Umbilical cord (tissue), 2 donors: ENCODE results near the gene ROR2. TPM values are rescaled to one million over a fixed set of nuclear protein-coding genes. Genes with fewer than 3 reads are reported as not detected.
"Not testable (repeated sequence)": the region's sequence is repeated elsewhere in the genome, so short reads cannot be mapped to it uniquely, and the experiment has no call there.

Source experiments
- DNase-seq: peaks from one replicate; pipeline ENCODE4 v3.0.0-alpha.2; 2015; ENCODE audit warnings: low spot score
- total RNA-seq: library from RNA; depleted of rRNA; stranded (reverse); fragments of >200 nt; gene quantifications from one replicate; pipeline ENCODE4 v1.2.3, GENCODE V29; 2014; ENCODE audit warnings: low replicate concordance; ENCODE audit not compliant: insufficient read depth

ROR2 gene
- total RNA-seq, 1 donor from 2014 or later: 44.3 TPM

DNA sequence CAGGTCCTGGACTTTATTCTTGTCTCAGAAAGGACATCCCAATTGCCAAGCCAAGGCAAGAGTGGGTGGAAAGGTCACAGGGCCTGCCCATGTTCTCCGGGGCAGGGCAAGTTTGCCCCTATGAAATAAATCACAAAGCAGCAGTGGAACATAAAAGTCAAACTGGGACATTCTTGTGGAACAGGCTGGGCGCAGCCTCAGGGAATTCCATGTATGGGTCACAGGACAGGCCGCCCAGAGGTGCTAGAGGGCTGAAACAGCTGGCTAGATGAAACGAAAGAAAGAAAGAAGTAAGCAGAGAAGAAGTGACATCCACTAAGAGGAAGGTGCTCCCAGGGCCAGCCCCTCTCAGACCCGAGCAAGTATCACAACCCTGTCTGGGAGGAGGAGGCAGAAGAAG lies 307.3 kb downstream of the ROR2 start:
- no peak for DNase-seq

- no peak for DNase-seq
Measured at GRCh38 chr9:91640428-91640827, 309.6 kb downstream of the ROR2 start.

DNA sequence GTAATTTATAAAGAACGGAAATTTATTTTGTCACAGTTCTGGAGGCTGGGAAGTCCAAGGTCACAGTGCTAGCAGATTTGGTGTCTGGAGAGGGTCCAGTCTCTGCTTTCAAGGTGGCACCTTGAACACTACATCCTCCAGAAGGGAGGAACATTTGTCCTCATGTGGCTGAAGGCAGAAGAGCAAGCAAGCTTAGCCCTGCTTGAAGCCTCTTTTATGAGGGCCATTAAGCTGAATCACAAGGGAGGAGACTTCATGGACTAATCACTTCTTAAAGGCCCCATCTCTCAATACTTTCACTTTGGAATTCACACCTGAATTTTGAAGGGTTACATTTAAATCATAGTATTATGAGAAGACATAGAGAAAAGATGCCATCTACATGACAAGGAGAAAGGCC lies 311.0 kb downstream of the ROR2 start:
- DNase-seq: no peak

- DNase-seq: not testable (repeated sequence)
Measured at GRCh38 chr9:91634832-91635231, 315.2 kb downstream of the ROR2 start.

DNA sequence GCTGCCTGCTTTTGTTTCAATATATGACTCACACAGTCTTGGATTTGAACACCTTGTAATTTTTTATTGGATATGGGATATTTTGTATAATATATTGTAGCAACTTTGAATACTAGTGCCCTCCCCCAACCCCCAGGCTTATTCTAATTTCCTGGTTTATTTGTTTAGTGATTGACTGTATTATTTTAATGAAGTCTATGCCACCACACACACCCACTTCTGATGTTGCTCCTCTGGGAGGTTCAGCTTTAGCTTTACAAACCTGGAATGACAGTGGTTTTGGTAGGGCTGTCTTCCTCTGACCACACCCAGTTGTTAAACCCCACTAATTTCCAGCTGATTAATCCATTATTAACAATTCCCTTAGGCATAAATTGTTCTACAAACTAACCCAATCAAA lies 320.3 kb downstream of the ROR2 start:
- DNase-seq: no peak

DNA sequence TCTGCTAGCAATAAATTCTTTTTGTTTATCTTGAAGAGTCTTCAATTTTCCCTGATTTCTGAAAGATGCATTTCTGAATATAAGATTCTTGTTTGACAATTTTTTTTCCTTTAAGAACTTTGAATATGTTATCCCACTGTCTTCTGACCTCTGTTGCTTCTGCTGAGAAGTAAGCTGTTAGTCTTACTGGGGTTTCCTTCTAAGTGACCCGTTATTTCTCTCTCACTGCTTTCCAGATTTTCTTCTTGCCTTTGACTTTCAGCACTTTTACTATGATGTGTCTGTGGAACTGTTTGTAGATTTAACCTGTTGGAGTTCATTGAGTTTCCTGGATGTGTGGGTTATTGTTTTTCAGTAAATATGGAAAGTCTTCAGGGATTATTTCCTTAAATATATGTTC lies 321.1 kb downstream of the ROR2 start:
- no peak for DNase-seq

DNA sequence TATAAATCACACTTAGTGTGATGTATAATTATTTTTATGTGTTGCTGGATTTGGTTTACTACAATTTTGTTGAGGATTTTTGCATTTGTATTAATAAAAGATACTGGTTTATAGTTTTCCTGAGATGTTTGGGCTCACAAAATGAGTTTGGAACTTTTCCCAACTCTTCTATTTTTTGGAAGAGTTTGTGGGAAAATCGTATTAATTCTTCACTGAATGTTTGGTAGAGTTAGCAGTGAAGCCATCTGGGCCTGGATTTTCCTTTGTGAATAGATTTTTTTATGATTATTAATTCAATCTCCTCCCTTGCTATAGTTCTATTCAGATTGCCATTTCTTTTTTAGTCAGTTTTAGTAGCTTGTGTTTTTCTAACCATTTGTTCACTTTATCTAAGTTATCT lies 324.7 kb downstream of the ROR2 start:
- no peak for DNase-seq

DNA sequence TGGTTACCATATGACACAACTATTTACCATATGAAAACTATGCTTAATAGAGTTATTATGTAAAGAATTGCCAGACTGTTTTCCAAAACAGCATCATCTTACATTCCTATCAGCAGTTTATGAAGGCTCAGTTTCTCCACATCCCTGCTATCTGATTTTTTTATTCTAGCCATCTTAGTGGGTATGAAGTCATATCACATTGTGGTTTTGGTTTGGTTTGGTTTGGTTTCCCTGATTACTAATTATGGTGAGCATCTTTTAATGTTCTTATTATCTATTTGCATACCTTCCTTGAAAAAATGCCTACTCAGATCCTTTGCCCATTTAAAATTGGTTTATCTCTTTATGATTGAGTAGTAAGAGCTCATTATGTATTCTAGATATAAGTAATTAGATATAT lies 327.0 kb downstream of the ROR2 start:
- DNase-seq: no peak

GRCh38 chr9:91622121-91622520 lies 327.9 kb downstream of the ROR2 start:
- not testable (repeated sequence) for DNase-seq

GRCh38 chr9:91614044-91614443 lies 336.0 kb downstream of the ROR2 start:
- not testable (repeated sequence) for DNase-seq

GRCh38 chr9:91611582-91611981 lies 338.4 kb downstream of the ROR2 start:
- no peak for DNase-seq

DNA sequence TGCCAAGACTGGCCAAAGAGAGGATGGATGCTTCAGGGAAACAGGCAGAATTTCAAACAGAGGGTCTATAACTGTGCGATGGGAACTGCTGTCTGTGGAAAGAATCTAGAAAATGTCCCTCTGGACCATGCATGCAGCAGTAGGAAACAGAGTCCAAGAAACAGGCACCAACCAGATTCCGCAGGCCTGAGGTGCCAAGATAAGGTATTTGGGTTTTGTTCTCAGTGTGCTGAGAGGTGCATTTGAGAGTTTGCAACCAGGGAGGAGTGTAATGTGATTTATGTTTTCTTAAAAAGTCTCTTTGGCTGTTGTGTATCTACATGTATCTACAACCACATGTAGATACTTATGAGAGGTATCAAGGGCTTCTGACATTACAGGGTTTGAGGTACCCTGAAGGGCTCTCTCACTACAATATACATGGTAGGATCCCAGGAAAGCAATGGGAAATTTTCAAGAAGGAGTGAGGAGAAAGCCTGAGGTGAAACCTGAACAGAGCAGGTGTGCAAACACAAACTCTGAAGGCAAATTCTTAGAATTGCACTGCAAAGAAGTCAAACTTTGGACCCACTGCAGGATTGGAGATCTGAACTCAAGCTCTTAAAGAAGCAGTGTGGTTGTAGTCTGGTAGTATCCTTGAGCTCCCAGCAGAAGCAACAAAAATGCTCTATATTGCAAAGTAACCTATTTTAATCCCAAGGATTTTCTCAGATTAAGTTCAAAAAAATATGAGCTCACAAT lies 343.6 kb downstream of the ROR2 start:
- no peak for DNase-seq

- no peak for DNase-seq
Measured at GRCh38 chr9:91604451-91605179, 345.4 kb downstream of the ROR2 start.

DNA sequence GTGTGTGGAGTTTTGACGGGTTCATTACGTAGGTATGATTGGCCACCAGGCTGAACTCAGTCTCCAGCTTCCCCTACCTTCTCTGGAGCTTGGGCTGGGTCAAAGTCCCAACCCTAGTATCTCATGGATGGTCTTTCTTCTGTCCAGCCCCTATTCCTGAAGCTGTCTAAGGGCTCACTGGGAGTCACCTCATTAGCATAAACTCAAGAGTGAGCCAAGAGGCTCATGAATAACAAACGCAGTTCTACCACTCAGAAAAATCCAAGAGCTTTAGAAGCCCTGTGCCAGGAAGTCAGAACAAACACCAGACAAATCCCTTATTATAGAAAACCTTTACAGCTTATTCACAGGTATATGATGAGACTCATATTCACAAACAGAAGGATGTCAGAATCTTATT lies 346.1 kb downstream of the ROR2 start:
- no peak for DNase-seq

DNA sequence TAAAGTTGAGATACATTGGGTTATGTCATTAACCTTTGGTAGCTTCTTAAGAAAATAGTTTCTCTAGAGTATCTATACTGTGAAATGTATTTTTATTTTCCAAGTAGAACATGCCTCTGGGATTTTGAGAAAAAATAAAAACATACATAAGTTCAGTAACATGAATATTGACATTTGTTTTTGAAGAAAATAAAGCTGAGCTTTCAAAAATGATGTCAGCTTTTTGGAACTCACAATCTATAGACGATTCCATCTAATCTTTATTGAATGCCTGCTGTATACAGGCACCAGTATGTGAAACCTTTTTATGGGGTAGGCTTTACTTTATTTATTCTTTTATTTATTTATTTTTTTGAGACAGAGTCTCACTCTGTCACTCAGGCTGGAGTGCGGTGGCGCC lies 350.5 kb downstream of the ROR2 start:
- no peak for DNase-seq

DNA sequence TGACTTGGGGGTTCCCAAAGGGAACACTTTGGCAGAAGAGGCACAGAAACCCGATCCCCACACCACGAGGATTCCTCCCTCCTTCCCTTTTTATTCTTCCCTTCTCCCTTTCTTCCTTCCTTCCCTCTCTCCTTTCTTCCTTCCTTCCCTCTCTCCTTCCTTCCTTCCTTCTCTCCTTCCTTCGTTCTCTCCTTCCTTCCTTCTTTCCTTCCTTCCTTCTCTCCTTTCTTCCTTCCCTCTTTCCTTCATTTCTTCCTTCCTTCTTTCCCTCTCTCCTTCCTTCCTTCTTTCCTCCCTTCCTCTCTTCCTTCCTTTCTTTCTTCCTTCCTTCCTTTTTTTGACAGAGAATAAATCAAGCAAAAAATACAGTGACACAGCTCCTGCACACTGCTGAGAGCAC lies 358.4 kb downstream of the ROR2 start:
- DNase-seq: no peak

DNA sequence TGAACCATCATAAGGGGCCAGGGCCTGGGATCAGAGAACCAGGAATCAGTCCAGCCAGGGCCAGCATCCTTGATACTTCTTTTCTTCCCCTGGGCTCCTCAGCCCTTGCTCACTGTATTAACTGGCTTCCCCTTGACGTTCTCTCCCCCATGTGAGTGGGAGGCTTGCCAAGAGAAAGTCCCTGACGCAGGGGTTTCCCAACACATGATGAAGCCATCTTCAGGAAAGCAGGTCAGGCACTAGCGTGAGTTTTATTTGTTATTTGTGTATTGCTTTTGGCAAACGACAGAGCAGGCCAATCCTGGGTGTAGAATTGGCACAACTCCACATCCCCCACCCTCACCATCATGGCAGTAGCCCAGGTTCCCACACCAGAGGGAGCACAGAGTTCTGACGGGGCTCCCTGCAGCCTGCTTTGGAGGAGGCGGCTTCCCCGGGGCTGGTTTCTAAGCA lies 360.9 kb downstream of the ROR2 start:
- DNase-seq: peak; percentile 17

- DNase-seq: no peak
Measured at GRCh38 chr9:91586282-91586681, 363.7 kb downstream of the ROR2 start.

DNA sequence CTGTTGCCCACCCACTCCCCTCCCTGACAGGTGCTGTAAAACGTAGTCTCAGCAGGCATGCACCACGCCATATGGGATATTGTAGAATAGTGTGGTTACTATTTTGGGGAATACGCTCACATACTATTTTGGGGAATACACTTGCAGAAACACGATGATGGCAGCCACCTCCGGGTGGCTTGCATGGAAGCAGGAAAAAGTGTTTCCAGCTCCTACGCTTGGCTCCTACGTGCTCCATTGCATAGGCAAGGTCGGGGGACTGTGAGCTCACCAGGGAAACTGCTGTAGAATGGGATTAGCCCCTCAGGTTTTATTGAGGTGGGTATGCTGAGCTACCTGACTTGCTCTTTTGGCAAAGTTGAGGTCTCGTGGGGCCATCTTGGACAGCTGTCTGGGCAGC lies 366.1 kb downstream of the ROR2 start:
- no peak for DNase-seq

GRCh38 chr9:91583161-91583875 lies 366.7 kb downstream of the ROR2 start:
- no peak for DNase-seq

DNA sequence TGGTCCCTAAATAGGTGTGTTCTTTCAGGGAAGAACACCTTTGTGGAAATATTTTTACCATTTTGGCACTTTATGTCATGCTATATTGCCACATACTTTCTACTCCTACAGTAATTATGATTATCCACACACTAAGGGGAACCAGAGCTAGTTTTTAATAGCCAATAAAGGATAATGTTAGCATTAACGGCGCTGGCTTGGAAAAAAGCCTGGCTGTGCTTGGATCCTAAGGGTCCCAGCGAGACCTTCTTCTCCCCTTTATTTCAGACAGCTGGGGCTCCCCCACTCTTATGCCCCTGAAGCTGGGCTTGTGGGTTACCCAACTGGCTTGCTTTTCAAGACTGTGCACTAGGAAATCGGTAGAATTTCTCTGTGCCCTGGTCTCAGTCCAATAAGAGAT lies 367.8 kb downstream of the ROR2 start:
- no peak for DNase-seq

GRCh38 chr9:91580136-91580535 lies 369.9 kb downstream of the ROR2 start:
- DNase-seq: no peak

GRCh38 chr9:91578911-91579310 lies 371.1 kb downstream of the ROR2 start:
- no peak for DNase-seq
